K562 (cell line): ENCODE measurements around the gene LAT. TPM values are rescaled to one million over a fixed set of nuclear protein-coding genes. Genes with fewer than 3 reads are reported as not detected.

Source experiments
- ATAC-seq: fragments of 200-7000 bp; cut with Tn5 transposase; 3 replicates; pipeline ENCODE4 v1.9.1; 2020; ENCODE audit warnings: moderate library complexity
- BruUV-seq: library from RNA; stranded (reverse); fragments of 400-500 nt; replicated peaks from 2 replicates; lab custom pipeline; 2021; lab: Mats Ljungman, UMichigan
- CTCF ChIA-PET: fragments of 300-600 bp; formaldehyde crosslinking; extraction: SDS; loops from one replicate; lab custom pipeline; 2021; ENCODE audit warnings: low intra/inter-chr PET ratio; lab: Yijun Ruan, JAX
- POLR2A ChIA-PET: fragments of 300-600, 350-650 bp; sonication (Branson Sonifier 250); formaldehyde crosslinking; extraction: SDS; loops from one replicate; lab custom pipeline; 2021; ENCODE audit warnings: antibody characterized with exemption, inconsistent platforms; lab: Yijun Ruan, JAX
- DNase-seq, 4 experiments: peaks; one replicate each; pipeline versions ENCODE4 v3.0.0 to v3.0.0-alpha.2; 2011 to 2018; ENCODE audit warnings: low spot score in 3 of 4, mixed read lengths in 3 of 4; ENCODE audit errors: extremely low read depth in 1 of 4
- FAIRE-seq: peaks from 2 replicates; lab custom pipeline; 2011; peaks lifted over from hg19 to GRCh38; lab: Jason Lieb, UNC
- H2AFZ ChIP-seq: 2 replicates; pipeline ENCODE4 v1.6.0; 2011; ENCODE audit warnings: low read depth, low read length, control low read depth, inconsistent platforms
- H3K27ac ChIP-seq: fragments of 200-600 bp; 3 replicates; pipeline ENCODE4 v1.8.0; 2011; ENCODE audit warnings: low read depth, mild to moderate bottlenecking, control low read depth, inconsistent platforms, low read length, moderate library complexity, mixed read lengths; ENCODE audit errors: extremely low read depth
- H3K27me3 ChIP-seq, 2 experiments: fragments of 300-600 bp in 1 of 2; 2 replicates in 1 of 2; 3 replicates in 1 of 2; pipeline versions ENCODE4 v1.6.0 to v1.8.0; 2011; ENCODE audit warnings: inconsistent platforms in 2 of 2, low read length in 2 of 2, mild to moderate bottlenecking in 1 of 2, mixed read lengths in 1 of 2, moderate library complexity in 1 of 2; ENCODE audit not compliant: control insufficient read depth in 2 of 2, insufficient read depth in 2 of 2
- H3K36me3 ChIP-seq: fragments of 300-600 bp; 3 replicates; pipeline ENCODE4 v1.8.0; 2011; ENCODE audit warnings: mild to moderate bottlenecking, low read length, inconsistent platforms; ENCODE audit not compliant: control insufficient read depth, insufficient read depth
- H3K4me1 ChIP-seq, 2 experiments: fragments of 200-600 bp in 1 of 2; replicated peaks in 1 of 2; 2 replicates in 1 of 2; 3 replicates in 1 of 2; pipeline versions ENCODE4 v1.5.1 to v1.8.0; 2011; ENCODE audit warnings: inconsistent platforms in 2 of 2, low read length in 2 of 2, mild to moderate bottlenecking in 1 of 2, mixed read lengths in 1 of 2, moderate library complexity in 1 of 2; ENCODE audit not compliant: control insufficient read depth in 2 of 2, insufficient read depth in 2 of 2
- H3K4me2 ChIP-seq: 2 replicates; pipeline ENCODE4 v1.6.1; 2011; ENCODE audit warnings: low read length, control low read depth, inconsistent platforms, mixed read lengths; ENCODE audit not compliant: insufficient read depth
- H3K4me3 ChIP-seq: fragments of 200-600 bp; sonication (generic), shearing (Covaris generic); 2 replicates; pipeline ENCODE4 v1.5.1; 2016; ENCODE audit warnings: control low read depth, inconsistent platforms
- H3K79me2 ChIP-seq: fragments of 200-600 bp; 3 replicates; pipeline ENCODE4 v1.8.0; 2011; ENCODE audit warnings: low read length, inconsistent platforms; ENCODE audit not compliant: control insufficient read depth, insufficient read depth
- H3K9ac ChIP-seq, 2 experiments: 2 replicates each; pipeline versions ENCODE4 v1.6.0 to v1.6.1; 2011; ENCODE audit warnings: low read depth in 2 of 2, low read length in 2 of 2, control low read depth in 1 of 2, inconsistent platforms in 1 of 2, mild to moderate bottlenecking in 1 of 2, mixed read lengths in 1 of 2; ENCODE audit not compliant: insufficient read depth in 1 of 2
- H3K9me1 ChIP-seq: one replicate; pipeline ENCODE4 v1.6.0; 2011; ENCODE audit warnings: inconsistent platforms, mild to moderate bottlenecking, low read length, moderate library complexity; ENCODE audit not compliant: control insufficient read depth, insufficient read depth
- H3K9me3 ChIP-seq: replicated peaks from 2 replicates; pipeline ENCODE4 v1.5.1; 2011; ENCODE audit warnings: low read depth, low read length, inconsistent platforms; ENCODE audit not compliant: control insufficient read depth, insufficient read depth
- H4K20me1 ChIP-seq: replicated peaks from 2 replicates; pipeline ENCODE4 v1.6.1; 2011; ENCODE audit warnings: low read length, inconsistent platforms, mixed read lengths; ENCODE audit not compliant: control insufficient read depth, insufficient read depth
- CTCF ChIP-seq, 3 experiments: IDR thresholded peaks in 2 of 3; conservative IDR thresholded peaks in 1 of 3; 2 replicates each; pipeline ENCODE4 v1.5.1; 2011 to 2012; ENCODE audit warnings: low read length in 3 of 3, mild to moderate bottlenecking in 3 of 3, control low read depth in 2 of 3, improper control_type of control experiment in 1 of 3, inconsistent platforms in 1 of 3, low read depth in 1 of 3, mixed read lengths in 1 of 3, moderate library complexity in 1 of 3; ENCODE audit not compliant: insufficient read depth in 2 of 3
- HMGN3 ChIP-seq: IDR thresholded peaks from 2 replicates; pipeline ENCODE4 v1.6.1; 2011; ENCODE audit warnings: borderline replicate concordance, low read depth, mild to moderate bottlenecking, mixed read lengths, low read length; ENCODE audit not compliant: insufficient read length; ENCODE audit errors: extremely low read depth
- NFXL1 ChIP-seq: fragments of 450-650 bp; formaldehyde crosslinking; IDR thresholded peaks from 2 replicates; pipeline ENCODE4 v1.4.0; 2021; ENCODE audit warnings: mild to moderate bottlenecking
- RAD21 ChIP-seq, 2 experiments: fragments of 250-450 bp in 1 of 2; fragments of 450-650 bp in 1 of 2; sonication (Bioruptor Pico) in 1 of 2; formaldehyde crosslinking in 1 of 2; IDR thresholded peaks in 1 of 2; conservative IDR thresholded peaks in 1 of 2; 2 replicates each; pipeline versions ENCODE4 v1.4.0 to v1.8.0; 2020 to 2022; ENCODE audit warnings: mild to moderate bottlenecking in 2 of 2, moderate library complexity in 1 of 2
- RBFOX2 ChIP-seq: fragments of 200-400 bp; formaldehyde crosslinking; IDR thresholded peaks from 2 replicates; pipeline ENCODE4 v1.6.1; 2017; ENCODE audit warnings: low read depth, mild to moderate bottlenecking, low read length, moderate library complexity
- TBP ChIP-seq: optimal IDR thresholded peaks from 2 replicates; pipeline ENCODE3; 2011; ENCODE audit warnings: low read depth, low read length, improper control_type of control experiment
- ZBTB7A ChIP-seq: IDR thresholded peaks from 2 replicates; pipeline ENCODE4 v1.6.1; 2011; ENCODE audit warnings: low read depth, mild to moderate bottlenecking, low read length, moderate library complexity, borderline replicate concordance; ENCODE audit not compliant: control insufficient read depth
- ZNF592 ChIP-seq: fragments of 450-650 bp; IDR thresholded peaks from 2 replicates; pipeline ENCODE4 v1.6.1; 2017; ENCODE audit warnings: antibody characterized with exemption, mild to moderate bottlenecking
- WGBS: fragments of 100-300 bp; shearing (Covaris generic); methylation state at CpG from one replicate; pipeline ENCODE4 v1.1.6; 2016; ENCODE audit warnings: low coverage, mixed read lengths; ENCODE audit not compliant: insufficient coverage; ENCODE audit errors: missing lambda C conversion rate; 5-methylcytosine and 5-hydroxymethylcytosine counted together
- in situ Hi-C: fragments of 300-500 bp; cut with MboI; formaldehyde crosslinking; loops from 4 replicates; pipeline ENCODE4 v1.15.0; 2018; ENCODE audit warnings: inconsistent platforms, mixed read lengths
- intact Hi-C: fragments of 100-400 bp; cut with micrococcal nuclease; formaldehyde crosslinking; loops from 2 replicates; pipeline ENCODE4 v1.14.2; 2022
- polyA plus RNA-seq, 8 experiments: library from polyadenylated mRNA; depleted of rRNA in 4 of 8; stranded (reverse) in 5 of 8; unstranded in 3 of 8; fragments of >200 nt; fragmentation: Nextera tagmentation in 2 of 8; fragmentation: Illumina TruSeq in 1 of 8; extraction: Ambion mirVana in 2 of 8; extraction: Trizol in 1 of 8; gene quantifications; 2 replicates each; pipeline versions ENCODE4 v1.2.1 to v1.2.3, GENCODE V29; 2011 to 2014; ENCODE audit warnings: inconsistent platforms in 1 of 8, missing spikeins in 1 of 8
- total RNA-seq, 7 experiments: library from RNA; depleted of rRNA in 6 of 7; stranded (reverse); fragments of >200 nt in 6 of 7; fragmentation: Illumina TruSeq in 2 of 7; extraction: Trizol in 2 of 7; gene quantifications; 2 replicates each; pipeline versions ENCODE4 v1.2.1 to v1.2.3, GENCODE V29; 2011 to 2021; ENCODE audit warnings: low replicate concordance in 1 of 7

Gene LAT
- total and polyA plus RNA-seq, 9 of the 15 experiments (the other 6 are each of a cell fraction or from before 2014, with no cell fraction given), result 0.40 to 4.2 (median 1.3) TPM

GRCh38 chr16:29011112-29011511 lies 26.3 kb downstream of the LAT start:
- H3K4me2 ChIP-seq, result no peak overlapping the region
- H3K9ac ChIP-seq, result peak overlapping the region in 1 of 2 experiments; percentile 70; a peak in 1 of 4 replicates
- peaks cover 45 to 54% of the 10 kb centered on the region in 2 experiments for H3K4me1 ChIP-seq
- H3K9me1 ChIP-seq, result no peaks in the 10 kb centered on the region
- peak overlapping the region; percentile 65; the same call in 2 of the 3 replicates for H3K27ac ChIP-seq
- 72% methylated on average over 8 of the region's 8 CpGs for WGBS
- peak overlapping the region; percentile 74 for H2AFZ ChIP-seq
- DNase-seq, result peak in 1 of 4 experiments; percentile 47
- TF ChIP-seq RAD21 (CRISPR knock-in tag; conservative IDR thresholded peaks at IDR 0.05 in 1 of 2, IDR thresholded peaks at IDR 0.05 in 1 of 2) (0 out of 4 replicates have a peak, but pooled peaks of 1 of the 2 experiments have one; percentile 15), CTCF (IDR thresholded peaks at IDR 0.05 in 2 of 3, conservative IDR thresholded peaks at IDR 0.05 in 1 of 3; ENCODE audit: insufficient read depth in 2 of 3, low read depth in 1 of 3, low read length in 3 of 3) (peak; percentile 18 to 28 (median 24); a peak in 2 of 6 replicates), HMGN3 (peak; percentile 24), ZBTB7A (peak; percentile 52; the same call in 1 of the 2 replicates), ZNF592 (peak; percentile 52; the same call in 1 of the 2 replicates), RBFOX2 (peak; percentile 30; the same call in 1 of the 2 replicates), NFXL1 (CRISPR knock-in tag) (no peak), TBP (no peak)
- TF ChIP-seq, all 486 proteins: peak for 6
- no peaks in the 10 kb centered on the region for H3K36me3 ChIP-seq
- ATAC-seq (no peak; the same call in 2 of the 3 replicates), FAIRE-seq (no peak)
- no peaks in the 10 kb centered on the region for H4K20me1 ChIP-seq
- ChIA-PET POLR2A (interaction anchor here (0.6 to 2.6 kb wide), 3 partner anchors 9 to 403 kb away, joined by 3 to 16 read pairs (median 3); no protein-coding TSS in a partner anchor), CTCF (no interaction called here)
- BruUV-seq, result no TSS peak
- no peaks in the 10 kb centered on the region for H3K79me2 ChIP-seq
- H3K9me3 ChIP-seq, result no peaks in the 10 kb centered on the region
- H3K27me3 ChIP-seq, result no peaks in the 10 kb centered on the region
- in situ Hi-C loops (no loop called here), intact Hi-C loops (no loop called here)
- H3K4me3 ChIP-seq, result no peak overlapping the region
